Activated CD4-positive, CD25-positive, alpha-beta regulatory T cell treated with anti-CD3 and anti-CD28 coated beads, Interleukin-2, amount 50 U/mL, for 24 hours (primary cell): ENCODE results near the gene AASDH.

Source experiments
- ATAC-seq, 2 donors: fragments of 150-1000 bp; cut with Tn5 transposase; one replicate each; pipeline ENCODE4 v1.10.0; 2021; ENCODE audit warnings: mild to moderate bottlenecking in 1 of 2, moderate library complexity in 1 of 2

Gene AASDH

GRCh38 chr4:56387023-56388001, at the start of gene AASDH:
Gene AASDH (minus strand): TSS chr4:56387491. CDS start chr4:56384299, 3,192 bp downstream.
- peak; percentile 95 to 96 for ATAC-seq

- peak; percentile 77 to 81 for ATAC-seq
These were observed 48.0 kb upstream of the AASDH start, which contains the start of gene PPAT for GRCh38 chr4:56435140-56435926. Gene PPAT (minus strand): TSS chr4:56435615. CDS start chr4:56435477, 138 bp downstream.

GRCh38 chr4:56434599-56435139, 47.4 kb upstream of the AASDH start:
- no peak for ATAC-seq

- ATAC-seq = no peak
These were observed 46.0 kb upstream of the AASDH start for GRCh38 chr4:56433280-56433679.

- ATAC-seq = no peak
These were observed 42.9 kb upstream of the AASDH start for GRCh38 chr4:56430203-56430602.

- no peak for ATAC-seq
These were observed 39.9 kb upstream of the AASDH start for GRCh38 chr4:56427179-56427578.

- ATAC-seq = no peak
These were observed 39.0 kb upstream of the AASDH start for GRCh38 chr4:56426273-56426672.

- no peak for ATAC-seq
These were observed 38.2 kb upstream of the AASDH start for GRCh38 chr4:56425518-56425917.

- ATAC-seq = no peak
These were observed 37.6 kb upstream of the AASDH start for GRCh38 chr4:56424697-56425514.

- no peak for ATAC-seq
These were observed 36.9 kb upstream of the AASDH start for GRCh38 chr4:56424176-56424575.

- ATAC-seq = no peak
These were observed 30.1 kb upstream of the AASDH start for GRCh38 chr4:56417396-56417795.

GRCh38 chr4:56416349-56416748, 29.1 kb upstream of the AASDH start:
- ATAC-seq = no peak

GRCh38 chr4:56414135-56414670, 26.9 kb upstream of the AASDH start:
- ATAC-seq = no peak

GRCh38 chr4:56410247-56411062, 23.2 kb upstream of the AASDH start:
- ATAC-seq = peak in 1 of 2 donors; percentile 36

GRCh38 chr4:56409511-56410090, 22.3 kb upstream of the AASDH start:
- ATAC-seq = no peak

- ATAC-seq = no peak
These were observed 21.7 kb upstream of the AASDH start for GRCh38 chr4:56408978-56409377.

GRCh38 chr4:56406151-56406550, 18.9 kb upstream of the AASDH start:
- no peak for ATAC-seq

GRCh38 chr4:56405016-56405415, 17.7 kb upstream of the AASDH start:
- ATAC-seq = no peak

- no peak for ATAC-seq
These were observed 13.3 kb upstream of the AASDH start for GRCh38 chr4:56400560-56400959.

GRCh38 chr4:56391270-56391669, 4.0 kb upstream of the AASDH start:
- ATAC-seq = no peak

GRCh38 chr4:56389558-56389957, 2.3 kb upstream of the AASDH start:
- no peak for ATAC-seq
